HG03066 (cell line): ENCODE results near the gene TENM3.

ENCODE experiments used
- ATAC-seq: cut with Tn5 transposase; IDR thresholded peaks from one replicate; pipeline ENCODE4 v1.9.1; 2021; ENCODE audit warnings: low read depth; ENCODE audit not compliant: unreplicated experiment

The TENM3 gene

GRCh38 chr4:182752158-182752910 is 509.1 kb downstream of the TENM3 start:
- ATAC-seq: no peak

- no peak for ATAC-seq
Observed at GRCh38 chr4:182754895-182755294, 511.7 kb downstream of the TENM3 start.

GRCh38 chr4:182756161-182756690 is 513.0 kb downstream of the TENM3 start:
- no peak for ATAC-seq

GRCh38 chr4:182758273-182758672 is 515.1 kb downstream of the TENM3 start:
- no peak for ATAC-seq

GRCh38 chr4:182760551-182761043 is 517.4 kb downstream of the TENM3 start:
- ATAC-seq: no peak

- ATAC-seq: no peak
Observed at GRCh38 chr4:182764137-182764536, 520.9 kb downstream of the TENM3 start.

GRCh38 chr4:182764642-182765041 is 521.4 kb downstream of the TENM3 start:
- no peak for ATAC-seq

GRCh38 chr4:182765987-182766856 is 523.0 kb downstream of the TENM3 start:
- no peak for ATAC-seq

- ATAC-seq: no peak
Observed at GRCh38 chr4:182766857-182767250, 523.7 kb downstream of the TENM3 start.

GRCh38 chr4:182768838-182769237 is 525.6 kb downstream of the TENM3 start:
- ATAC-seq: no peak

- ATAC-seq: no peak
Observed at GRCh38 chr4:182770259-182770995, 527.2 kb downstream of the TENM3 start.

- no peak for ATAC-seq
Observed at GRCh38 chr4:182770996-182771514, 527.9 kb downstream of the TENM3 start.

- ATAC-seq: no peak
Observed at GRCh38 chr4:182775075-182775474, 531.9 kb downstream of the TENM3 start.

- no peak for ATAC-seq
Observed at GRCh38 chr4:182776376-182777105, 533.3 kb downstream of the TENM3 start.

GRCh38 chr4:182778222-182778982 is 535.2 kb downstream of the TENM3 start:
- no peak for ATAC-seq

GRCh38 chr4:182786991-182787390 is 543.8 kb downstream of the TENM3 start:
- ATAC-seq: no peak

GRCh38 chr4:182788201-182788600 is 545.0 kb downstream of the TENM3 start:
- no peak for ATAC-seq

GRCh38 chr4:182789529-182789928 is 546.3 kb downstream of the TENM3 start:
- ATAC-seq: no peak
